IMR-90 (cell line): ENCODE data around the gene ACAD10. TPM values are rescaled to one million over a fixed set of nuclear protein-coding genes. Genes with fewer than 3 reads are reported as not detected.

Source experiments
- ATAC-seq: fragments of 200-7000 bp; cut with Tn5 transposase; 2 replicates; pipeline ENCODE4 v1.9.1; 2020; ENCODE audit warnings: low read depth, mild to moderate bottlenecking, moderate library complexity
- BruUV-seq: library from RNA; stranded (reverse); fragments of 400-500 nt; replicated peaks from 2 replicates; lab custom pipeline; 2021; lab: Mats Ljungman, UMichigan
- CTCF ChIA-PET: fragments of 300-600 bp; formaldehyde crosslinking; extraction: SDS; loops from one replicate; lab custom pipeline; 2021; ENCODE audit warnings: antibody characterized with exemption; lab: Yijun Ruan, JAX
- POLR2A ChIA-PET: fragments of 300-600 bp; sonication (Branson Sonifier 250); formaldehyde crosslinking; loops from one replicate; lab custom pipeline; 2022; ENCODE audit warnings: antibody characterized with exemption; ENCODE audit not compliant: unreplicated experiment; lab: Charles Lee
- DNase-seq: peaks from one replicate; pipeline ENCODE4 v3.0.0; 2013
- H2AFZ ChIP-seq: replicated peaks from 2 replicates; pipeline ENCODE3; 2013; ENCODE audit warnings: low read length, mild to moderate bottlenecking; ENCODE audit not compliant: poor library complexity
- H2AK5ac ChIP-seq: 2 replicates; pipeline ENCODE4 v1.6.1; 2013; ENCODE audit warnings: low read depth, low read length, inconsistent platforms
- H2AK9ac ChIP-seq: replicated peaks from 2 replicates; pipeline ENCODE3; 2013; ENCODE audit warnings: mild to moderate bottlenecking, low read depth, low read length, moderate library complexity; ENCODE audit not compliant: poor library complexity
- H2BK120ac ChIP-seq: 2 replicates; pipeline ENCODE4 v1.6.1; 2013; ENCODE audit warnings: low read depth, low read length, inconsistent platforms
- H2BK15ac ChIP-seq: 3 replicates; pipeline ENCODE4 v1.6.1; 2013; ENCODE audit warnings: low read depth, low read length, inconsistent platforms
- H2BK20ac ChIP-seq: 2 replicates; pipeline ENCODE4 v1.6.1; 2013; ENCODE audit warnings: low read depth, mild to moderate bottlenecking, inconsistent platforms, low read length, moderate library complexity
- H2BK5ac ChIP-seq: 2 replicates; pipeline ENCODE4 v1.6.1; 2013; ENCODE audit warnings: mild to moderate bottlenecking, low read depth, low read length, inconsistent platforms; ENCODE audit not compliant: poor library complexity, severe bottlenecking
- H3K14ac ChIP-seq: replicated peaks from 2 replicates; pipeline ENCODE4 v1.6.1; 2013; ENCODE audit warnings: low read depth, low read length, inconsistent platforms
- H3K18ac ChIP-seq: 2 replicates; pipeline ENCODE4 v1.6.1; 2013; ENCODE audit warnings: low read depth, low read length, control low read depth
- H3K23ac ChIP-seq: 2 replicates; pipeline ENCODE4 v1.6.1; 2013; ENCODE audit warnings: low read depth, low read length, inconsistent platforms
- H3K27ac ChIP-seq: 2 replicates; pipeline ENCODE4 v1.5.1; 2013; ENCODE audit warnings: mild to moderate bottlenecking, control low read depth, low read length; ENCODE audit not compliant: insufficient read depth
- H3K27me3 ChIP-seq: 2 replicates; pipeline ENCODE4 v1.6.1; 2013; ENCODE audit warnings: low read length; ENCODE audit not compliant: control insufficient read depth, insufficient read depth
- H3K36me3 ChIP-seq: 2 replicates; pipeline ENCODE4 v1.6.1; 2013; ENCODE audit warnings: low read length, mixed read lengths; ENCODE audit not compliant: control insufficient read depth, insufficient read depth
- H3K4ac ChIP-seq: 2 replicates; pipeline ENCODE4 v1.6.1; 2013; ENCODE audit warnings: low read depth, low read length, inconsistent platforms
- H3K4me1 ChIP-seq: 2 replicates; pipeline ENCODE4 v1.6.1; 2013; ENCODE audit warnings: low read length, mixed read lengths; ENCODE audit not compliant: control insufficient read depth, insufficient read depth
- H3K4me2 ChIP-seq: 2 replicates; pipeline ENCODE4 v1.6.1; 2013; ENCODE audit warnings: low read depth, mild to moderate bottlenecking, control low read depth, low read length, moderate library complexity
- H3K4me3 ChIP-seq: 2 replicates; pipeline ENCODE4 v1.5.1; 2013; ENCODE audit warnings: low read depth, mild to moderate bottlenecking, control low read depth, low read length, moderate library complexity; ENCODE audit not compliant: insufficient read depth
- H3K56ac ChIP-seq: 2 replicates; pipeline ENCODE4 v1.6.1; 2013; ENCODE audit warnings: low read length, inconsistent platforms; ENCODE audit not compliant: insufficient read depth; ENCODE audit errors: extremely low read depth
- H3K79me1 ChIP-seq, 2 experiments: 2 replicates each; pipeline ENCODE4 v1.6.1; 2013; ENCODE audit warnings: low read length in 2 of 2, inconsistent platforms in 1 of 2, low read depth in 1 of 2
- H3K9ac ChIP-seq: 2 replicates; pipeline ENCODE4 v1.6.1; 2013; ENCODE audit warnings: low read depth, low read length, control low read depth
- H3K9me1 ChIP-seq: 2 replicates; pipeline ENCODE4 v1.6.1; 2013; ENCODE audit warnings: low read length, inconsistent platforms; ENCODE audit not compliant: insufficient read depth
- H3K9me3 ChIP-seq: 2 replicates; pipeline ENCODE4 v1.6.1; 2013; ENCODE audit warnings: low read length; ENCODE audit not compliant: control insufficient read depth, insufficient read depth
- H4K20me1 ChIP-seq: 2 replicates; pipeline ENCODE4 v1.6.1; 2013; ENCODE audit warnings: low read length, inconsistent platforms; ENCODE audit not compliant: insufficient read depth
- H4K5ac ChIP-seq: 2 replicates; pipeline ENCODE4 v1.6.1; 2013; ENCODE audit warnings: mild to moderate bottlenecking, low read depth, low read length, control low read depth
- H4K8ac ChIP-seq, 2 experiments: 2 replicates each; pipeline ENCODE4 v1.6.1; 2013; ENCODE audit warnings: low read depth in 2 of 2, low read length in 2 of 2, control low read depth in 1 of 2, inconsistent platforms in 1 of 2
- H4K91ac ChIP-seq: 2 replicates; pipeline ENCODE4 v1.6.1; 2013; ENCODE audit warnings: low read depth, low read length, inconsistent platforms; ENCODE audit not compliant: insufficient read depth
- BHLHE40 ChIP-seq: fragments of 150-350 bp; IDR thresholded peaks from 2 replicates; pipeline ENCODE4 v1.6.1; 2016; ENCODE audit warnings: mild to moderate bottlenecking, low read depth, low read length
- CHD1 ChIP-seq: IDR thresholded peaks from 2 replicates; pipeline ENCODE4 v1.6.1; 2012; ENCODE audit warnings: low read depth, low read length, improper control_type of control experiment
- CTCF ChIP-seq: conservative IDR thresholded peaks from 2 replicates; pipeline ENCODE4 v1.5.1; 2012; ENCODE audit warnings: mild to moderate bottlenecking, low read depth, low read length, improper control_type of control experiment
- MAFK ChIP-seq: IDR thresholded peaks from 2 replicates; pipeline ENCODE4 v1.6.1; 2012; ENCODE audit warnings: low read depth, low read length, improper control_type of control experiment
- MAZ ChIP-seq: IDR thresholded peaks from 2 replicates; pipeline ENCODE4 v1.6.1; 2012; ENCODE audit warnings: low read depth, mild to moderate bottlenecking, low read length, improper control_type of control experiment, moderate library complexity, borderline replicate concordance
- MXI1 ChIP-seq: IDR thresholded peaks from 2 replicates; pipeline ENCODE4 v1.6.1; 2012; ENCODE audit warnings: low read depth, mild to moderate bottlenecking, low read length, moderate library complexity, borderline replicate concordance
- NFE2L2 ChIP-seq: fragments of 150-350 bp; IDR thresholded peaks from 2 replicates; pipeline ENCODE4 v1.6.1; 2016; ENCODE audit warnings: low read depth, mild to moderate bottlenecking, low read length
- RAD21 ChIP-seq: IDR thresholded peaks from 2 replicates; pipeline ENCODE4 v1.6.1; 2012; ENCODE audit warnings: low read length, improper control_type of control experiment
- RCOR1 ChIP-seq: IDR thresholded peaks from 2 replicates; pipeline ENCODE4 v1.6.1; 2012; ENCODE audit warnings: mild to moderate bottlenecking, low read length, improper control_type of control experiment; ENCODE audit not compliant: insufficient replicate concordance
- RFX5 ChIP-seq: IDR thresholded peaks from 2 replicates; pipeline ENCODE4 v1.8.0; 2012; ENCODE audit warnings: low read depth, mild to moderate bottlenecking, low read length, moderate library complexity
- SMC3 ChIP-seq: fragments of 150-350 bp; IDR thresholded peaks from 2 replicates; pipeline ENCODE4 v1.6.1; 2016; ENCODE audit warnings: low read depth, mild to moderate bottlenecking, antibody characterized with exemption, low read length, moderate library complexity
- USF2 ChIP-seq: fragments of 150-350 bp; IDR thresholded peaks from 2 replicates; pipeline ENCODE4 v1.6.1; 2017; ENCODE audit warnings: mild to moderate bottlenecking, antibody characterized with exemption, low read length, low read depth
- WGBS, 2 experiments: methylation state at CpG; one replicate each; pipeline versions ENCODE4 v1.1.5 to v1.1.7; 2013; ENCODE audit warnings: missing lambda C conversion rate in 2 of 2; ENCODE audit not compliant: insufficient read length in 1 of 2; ENCODE audit errors: extremely low coverage in 2 of 2; 5-methylcytosine and 5-hydroxymethylcytosine counted together
- dilution Hi-C: fragments of 300-500 bp; cut with HindIII; formaldehyde crosslinking; loops from one replicate; pipeline ENCODE4 v1.14.3; 2018; ENCODE audit warnings: low sequenced_read_pairs; ENCODE audit not compliant: unreplicated experiment
- in situ Hi-C: fragments of 300-500 bp; cut with MboI; formaldehyde crosslinking; loops from 3 replicates; pipeline ENCODE4 v1.14.3; 2019; ENCODE audit warnings: low sequenced_read_pairs, inconsistent platforms, mixed read lengths
- intact Hi-C: fragments of 100-400 bp; cut with micrococcal nuclease; formaldehyde crosslinking; loops from 2 replicates; pipeline ENCODE4 v1.10.0; 2022
- polyA plus RNA-seq, 3 experiments: library from polyadenylated mRNA; depleted of rRNA; stranded (reverse); fragments of >200 nt; gene quantifications; 2 replicates each; pipeline ENCODE4 v1.2.3, GENCODE V29; 2012; ENCODE audit warnings: low replicate concordance in 1 of 3
- total RNA-seq: library from RNA; depleted of rRNA; stranded (reverse); fragments of >200 nt; gene quantifications from 2 replicates; pipeline ENCODE4 v1.2.3, GENCODE V29; 2012

Gene ACAD10
- total and polyA plus RNA-seq, 2 of the 4 experiments (the other 2 are of a cell fraction), result 12.4 to 21.0 TPM

GRCh38 chr12:111784953-111785352, 99.1 kb downstream of the ACAD10 start:
- H3K4me3 ChIP-seq, result no peak overlapping the region
- CTCF ChIA-PET, result no interaction called here
- peaks cover 62% of the 10 kb centered on the region for H3K36me3 ChIP-seq
- H4K8ac ChIP-seq, result no peak overlapping the region
- intact Hi-C loops (no loop called here), dilution Hi-C loops (no loop called here), in situ Hi-C loops (no loop called here)
- H3K4me1 ChIP-seq, result peaks cover 6% of the 10 kb centered on the region; the same call in 1 of the 2 replicates
- no peak overlapping the region for H3K14ac ChIP-seq
- no peak overlapping the region for H4K91ac ChIP-seq
- no peak overlapping the region for H3K9ac ChIP-seq
- no peak overlapping the region for H3K4me2 ChIP-seq
- no peak overlapping the region for H2BK15ac ChIP-seq
- H3K23ac ChIP-seq, result no peak overlapping the region
- H3K9me1 ChIP-seq, result peaks cover 12% of the 10 kb centered on the region
- H3K9me3 ChIP-seq, result peaks cover 3% of the 10 kb centered on the region; the same call in 1 of the 2 replicates
- no peaks in the 10 kb centered on the region for H3K27me3 ChIP-seq
- H2AFZ ChIP-seq, result no peak overlapping the region
- H3K79me1 ChIP-seq, result peaks cover 0 to 9% of the 10 kb centered on the region in 2 experiments; a peak in 1 of 4 replicates
- POLR2A ChIA-PET, result no interaction called here
- H2AK5ac ChIP-seq, result no peak overlapping the region
- TF ChIP-seq BHLHE40, result no peak
- TF ChIP-seq RCOR1, result no peak
- no peak for TF ChIP-seq MXI1
- no peak for TF ChIP-seq CHD1
- TF ChIP-seq CTCF, result no peak
- no peak for TF ChIP-seq USF2
- TF ChIP-seq NFE2L2, result no peak
- TF ChIP-seq SMC3, result no peak
- no peak for TF ChIP-seq MAFK
- TF ChIP-seq MAZ, result no peak
- TF ChIP-seq RFX5, result no peak
- no peak for TF ChIP-seq RAD21
- no peak overlapping the region for H3K27ac ChIP-seq
- ATAC-seq (no peak), DNase-seq (no peak)
- no peak overlapping the region for H2BK20ac ChIP-seq
- BruUV-seq, result no TSS peak
- H2AK9ac ChIP-seq, result no peak overlapping the region
- H4K20me1 ChIP-seq, result no peaks in the 10 kb centered on the region
- no peak overlapping the region for H3K56ac ChIP-seq
- no peak overlapping the region for H4K5ac ChIP-seq
- no peak overlapping the region for H2BK120ac ChIP-seq
- H3K18ac ChIP-seq, result no peak overlapping the region
- H2BK5ac ChIP-seq, result no peak overlapping the region
- no peak overlapping the region for H3K4ac ChIP-seq
- 100% methylated on average over 2 of the region's 4 CpGs; no CpG with 5 or more reads in 1 of the 2 experiments for WGBS, 2 experiments
